GM12878 (cell line): Measurements from ENCODE around the gene GALK1. TPM values are rescaled to one million over a fixed set of nuclear protein-coding genes. Genes with fewer than 3 reads are reported as not detected.

Source experiments
- ATAC-seq: fragments of 200-7000 bp; cut with Tn5 transposase; 3 replicates; pipeline ENCODE4 v1.9.1; 2020; ENCODE audit warnings: mild to moderate bottlenecking, moderate library complexity
- BruUV-seq: library from RNA; stranded (reverse); fragments of 400-500 nt; replicated peaks from 2 replicates; lab custom pipeline; 2021; lab: Mats Ljungman, UMichigan
- CTCF ChIA-PET: fragments of 300-600 bp; sonication (Branson Sonifier 250); formaldehyde crosslinking; extraction: SDS; loops from one replicate; lab custom pipeline; 2021; ENCODE audit warnings: inconsistent platforms; lab: Yijun Ruan, JAX
- POLR2A ChIA-PET: fragments of 350-600 bp; formaldehyde crosslinking; extraction: SDS; loops from one replicate; lab custom pipeline; 2021; ENCODE audit warnings: inconsistent platforms; lab: Charles Lee
- RAD21 ChIA-PET: fragments of 300-600 bp; sonication (Branson Sonifier 250); formaldehyde crosslinking; loops from one replicate; lab custom pipeline; 2023; ENCODE audit warnings: antibody characterized with exemption; ENCODE audit not compliant: unreplicated experiment; lab: Charles Lee
- SMC1A ChIA-PET: fragments of 300-600 bp; sonication (Branson Sonifier 250); formaldehyde crosslinking; loops from one replicate; lab custom pipeline; 2023; ENCODE audit not compliant: unreplicated experiment, uncharacterized antibody; lab: Charles Lee
- DNase-seq: peaks from one replicate; pipeline ENCODE4 v3.0.0-alpha.2; 2011; ENCODE audit warnings: low read depth, low spot score
- FAIRE-seq: peaks from 3 replicates; lab custom pipeline; 2011; peaks lifted over from hg19 to GRCh38; lab: Jason Lieb, UNC
- H2AFZ ChIP-seq: 2 replicates; pipeline ENCODE4 v1.6.0; 2011; ENCODE audit warnings: low read depth, low read length, control low read depth; ENCODE audit not compliant: control insufficient read depth
- H3K27ac ChIP-seq: 2 replicates; pipeline ENCODE4 v1.5.1; 2011; ENCODE audit warnings: control low read depth; ENCODE audit not compliant: control insufficient read depth, insufficient read depth
- H3K27me3 ChIP-seq, 2 experiments: replicated peaks in 1 of 2; 2 replicates each; pipeline versions ENCODE4 v1.6.0 to v1.6.1; 2011; ENCODE audit warnings: low read length in 1 of 2; ENCODE audit not compliant: control insufficient read depth in 2 of 2, insufficient read depth in 2 of 2
- H3K36me3 ChIP-seq, 2 experiments: 2 replicates each; pipeline ENCODE4 v1.5.1; 2011; ENCODE audit warnings: low read length in 1 of 2; ENCODE audit not compliant: control insufficient read depth in 2 of 2, insufficient read depth in 2 of 2
- H3K4me1 ChIP-seq: 2 replicates; pipeline ENCODE4 v1.6.1; 2011; ENCODE audit warnings: mild to moderate bottlenecking, low read length, moderate library complexity, mixed read lengths; ENCODE audit not compliant: control insufficient read depth, insufficient read depth
- H3K4me2 ChIP-seq: 2 replicates; pipeline ENCODE4 v1.6.0; 2011; ENCODE audit warnings: control low read depth; ENCODE audit not compliant: control insufficient read depth, insufficient read depth
- H3K4me3 ChIP-seq: fragments of 200-600 bp; sonication (generic); 2 replicates; pipeline ENCODE4 v1.5.1; 2016
- H3K79me2 ChIP-seq: 2 replicates; pipeline ENCODE4 v1.6.0; 2011; ENCODE audit warnings: low read length; ENCODE audit not compliant: control insufficient read depth, insufficient read depth
- H3K9ac ChIP-seq: 2 replicates; pipeline ENCODE4 v1.8.0; 2011; ENCODE audit warnings: low read length, control low read depth, mixed read lengths; ENCODE audit not compliant: control insufficient read depth, insufficient read depth
- H3K9me3 ChIP-seq: replicated peaks from 3 replicates; pipeline ENCODE4 v1.5.1; 2011; ENCODE audit warnings: mild to moderate bottlenecking, low read length; ENCODE audit not compliant: control insufficient read depth, insufficient read depth
- H4K20me1 ChIP-seq: 2 replicates; pipeline ENCODE4 v1.6.0; 2011; ENCODE audit not compliant: control insufficient read depth, insufficient read depth
- ATF7 ChIP-seq: fragments of 450-650 bp; IDR thresholded peaks from 2 replicates; pipeline ENCODE4 v1.6.1; 2016; ENCODE audit warnings: low read depth, mild to moderate bottlenecking
- CHD1 ChIP-seq: IDR thresholded peaks from 2 replicates; pipeline ENCODE4 v1.6.1; 2012; ENCODE audit warnings: low read depth, low read length, improper control_type of control experiment
- CHD2 ChIP-seq: IDR thresholded peaks from 2 replicates; pipeline ENCODE4 v1.6.1; 2011; ENCODE audit warnings: low read depth, low read length, improper control_type of control experiment, borderline replicate concordance
- DPF2 ChIP-seq: fragments of 450-650 bp; IDR thresholded peaks from 2 replicates; pipeline ENCODE4 v1.6.1; 2017; ENCODE audit warnings: mild to moderate bottlenecking
- EGR1 ChIP-seq, 2 experiments: IDR thresholded peaks; 1 replicate in 1 of 2; 2 replicates in 1 of 2; pipeline ENCODE4 v1.6.1; 2011 to 2012; ENCODE audit warnings: low read depth in 2 of 2, low read length in 2 of 2, borderline replicate concordance in 1 of 2, mild to moderate bottlenecking in 1 of 2, moderate library complexity in 1 of 2
- ESRRA ChIP-seq: IDR thresholded peaks from 2 replicates; pipeline ENCODE4 v1.6.1; 2012; ENCODE audit warnings: mild to moderate bottlenecking, low read length, improper control_type of control experiment
- FOXM1 ChIP-seq: IDR thresholded peaks from 2 replicates; pipeline ENCODE4 v1.6.1; 2012; ENCODE audit warnings: low read depth, mild to moderate bottlenecking, inconsistent platforms, low read length, moderate library complexity
- HDGF ChIP-seq: fragments of 450-650 bp; IDR thresholded peaks from 2 replicates; pipeline ENCODE4 v1.6.1; 2016; ENCODE audit warnings: antibody characterized with exemption
- IKZF2 ChIP-seq, 2 experiments: fragments of 450-650 bp; IDR thresholded peaks; 2 replicates each; pipeline ENCODE4 v1.6.1; 2017; ENCODE audit warnings: mild to moderate bottlenecking in 2 of 2, moderate library complexity in 2 of 2
- MEF2B ChIP-seq: fragments of 450-650 bp; IDR thresholded peaks from 2 replicates; pipeline ENCODE4 v1.6.1; 2018; ENCODE audit warnings: mild to moderate bottlenecking, moderate library complexity; ENCODE audit not compliant: partially characterized antibody, poor library complexity, severe bottlenecking
- RBBP5 ChIP-seq: fragments of 200-600 bp; sonication (generic); conservative IDR thresholded peaks from 2 replicates; pipeline ENCODE4 v1.6.1; 2016
- RCOR1 ChIP-seq: conservative IDR thresholded peaks from 2 replicates; pipeline ENCODE4 v1.6.1; 2012; ENCODE audit warnings: low read depth, low read length, improper control_type of control experiment
- WGBS: methylation state at CpG from one replicate; pipeline ENCODE4 v1.1.6; 2016; ENCODE audit warnings: low lambda C conversion rate; ENCODE audit not compliant: insufficient replicate concordance, insufficient coverage; ENCODE audit errors: missing lambda C conversion rate; 5-methylcytosine and 5-hydroxymethylcytosine counted together
- in situ Hi-C: fragments of 300-500 bp; cut with MboI; formaldehyde crosslinking; loops from 9 replicates; pipeline ENCODE4 v1.14.3; 2018; ENCODE audit warnings: mixed read lengths
- intact Hi-C: fragments of 100-400 bp; cut with micrococcal nuclease; formaldehyde crosslinking; loops from one replicate; pipeline ENCODE4 v1.14.2; 2022; ENCODE audit not compliant: unreplicated experiment
- polyA plus RNA-seq, 11 experiments: library from polyadenylated mRNA; depleted of rRNA in 4 of 11; unstranded in 6 of 11; stranded (reverse) in 5 of 11; fragments of >200 nt; fragmentation: Nextera tagmentation in 4 of 11; fragmentation: Illumina TruSeq in 1 of 11; extraction: Ambion mirVana in 4 of 11; extraction: Trizol in 1 of 11; gene quantifications; 1 replicate in 1 of 11; 2 replicates in 10 of 11; pipeline versions ENCODE4 v1.2.1 to v1.2.3, GENCODE V29; 2011 to 2016; ENCODE audit warnings: inconsistent platforms in 2 of 11, missing spikeins in 2 of 11, low read depth in 1 of 11
- total RNA-seq, 4 experiments: library from RNA; depleted of rRNA in 3 of 4; stranded (reverse); fragments of >200 nt in 3 of 4; fragmentation: Illumina TruSeq in 1 of 4; extraction: Trizol in 1 of 4; gene quantifications; 2 replicates each; pipeline versions ENCODE4 v1.2.1 to v1.2.3, GENCODE V29; 2013 to 2021
- TF ChIP-seq, protein P1 (sequence below): fragments of 150-350 bp; IDR thresholded peaks from 2 replicates; pipeline ENCODE4 v1.6.1; 2014; ENCODE audit warnings: mild to moderate bottlenecking, low read depth, low read length

The GALK1 gene
- total and polyA plus RNA-seq, 10 of the 15 experiments (the other 5 are each of a cell fraction or from before 2014, with no cell fraction given) = 0.21 to 43.8 (median 21.4) TPM

DNA sequence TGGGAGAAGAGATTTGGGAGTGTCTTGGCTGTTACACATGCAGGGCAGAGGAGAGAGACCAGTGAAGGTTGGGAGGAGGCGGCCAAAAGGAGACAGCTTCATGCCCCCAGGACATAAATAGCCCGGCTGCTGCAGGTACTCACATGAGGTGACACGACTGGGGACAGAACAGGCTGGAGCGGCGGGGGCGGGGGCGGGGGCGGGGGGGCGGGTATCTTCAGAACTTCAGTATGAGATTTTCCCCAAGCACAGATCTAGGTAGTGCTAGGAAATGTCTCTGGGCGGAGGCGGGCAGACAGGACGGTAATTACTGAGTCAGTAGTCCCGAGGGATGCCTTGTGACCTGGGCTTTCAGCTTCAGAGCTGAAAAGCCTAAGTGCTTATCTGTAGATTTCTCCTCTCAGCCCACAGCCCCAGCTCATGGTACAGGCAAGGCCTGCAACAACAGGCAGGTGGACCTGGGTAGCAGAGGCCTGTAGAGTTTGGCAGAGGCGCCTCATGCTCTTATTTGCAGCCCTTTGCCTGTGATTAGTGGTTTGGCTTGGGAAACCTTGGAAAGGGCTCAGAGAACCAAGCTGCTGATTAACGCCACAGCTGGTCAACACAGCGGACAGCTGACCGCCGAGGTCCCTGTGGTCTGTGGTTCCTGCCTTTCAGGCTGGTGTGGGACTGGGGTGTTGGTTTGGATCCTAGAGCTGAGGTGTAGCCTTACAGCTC is 44.1 kb upstream of the GALK1 start (continued):
- TF ChIP-seq MEF2B = peak; percentile 91
- TF ChIP-seq DPF2 = 0 out of 2 replicates have a peak, but pooled peaks have one; percentile 25
- TF ChIP-seq IKZF2 (IDR thresholded peaks at IDR 0.05) = peak in 1 of 2 experiments; percentile 31; a peak in 1 of 4 replicates
- no peak for TF ChIP-seq CHD1
- TF ChIP-seq ATF7 = no peak
- no peak for TF ChIP-seq FOXM1
- TF ChIP-seq EGR1 (IDR thresholded peaks at IDR 0.05; ENCODE audit: borderline replicate concordance in 1 of 2, low read depth in 2 of 2, low read length in 2 of 2) = peak in 1 of 2 experiments; percentile 85; a peak in 2 of 3 replicates
- no peak for TF ChIP-seq ESRRA
- no peak for TF ChIP-seq RBBP5
- TF ChIP-seq, protein P1, sequence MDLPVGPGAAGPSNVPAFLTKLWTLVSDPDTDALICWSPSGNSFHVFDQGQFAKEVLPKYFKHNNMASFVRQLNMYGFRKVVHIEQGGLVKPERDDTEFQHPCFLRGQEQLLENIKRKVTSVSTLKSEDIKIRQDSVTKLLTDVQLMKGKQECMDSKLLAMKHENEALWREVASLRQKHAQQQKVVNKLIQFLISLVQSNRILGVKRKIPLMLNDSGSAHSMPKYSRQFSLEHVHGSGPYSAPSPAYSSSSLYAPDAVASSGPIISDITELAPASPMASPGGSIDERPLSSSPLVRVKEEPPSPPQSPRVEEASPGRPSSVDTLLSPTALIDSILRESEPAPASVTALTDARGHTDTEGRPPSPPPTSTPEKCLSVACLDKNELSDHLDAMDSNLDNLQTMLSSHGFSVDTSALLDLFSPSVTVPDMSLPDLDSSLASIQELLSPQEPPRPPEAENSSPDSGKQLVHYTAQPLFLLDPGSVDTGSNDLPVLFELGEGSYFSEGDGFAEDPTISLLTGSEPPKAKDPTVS = no peak
- TF ChIP-seq, all 136 proteins: peak for 12

DNA sequence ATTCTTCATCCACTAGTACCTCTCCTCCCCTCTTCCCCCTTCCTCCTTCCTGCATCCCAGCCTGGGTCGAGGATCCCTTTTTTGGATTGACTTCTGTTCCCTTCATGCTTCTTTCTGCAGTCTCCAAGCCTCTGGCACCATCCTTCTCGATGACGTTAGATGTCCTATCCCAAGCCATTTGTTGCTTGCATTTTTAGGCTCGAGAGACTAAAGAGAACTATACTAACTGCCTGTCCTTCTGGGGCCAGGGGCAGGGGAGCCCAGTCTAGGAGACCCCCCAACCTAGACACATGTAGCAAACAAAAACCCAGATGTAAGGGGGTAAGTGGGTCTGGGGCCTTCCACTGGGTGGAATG is 43.5 kb upstream of the GALK1 start:
- intact Hi-C loops = no loop called here
- H3K4me2 ChIP-seq = no peak overlapping the region

More for the DNA sequence above, 43.5 kb upstream of the GALK1 start:
- H3K36me3 ChIP-seq = peaks cover 11 to 19% of the 10 kb centered on the region in 2 experiments
- ATAC-seq (peak; percentile 20; the same call in 2 of the 3 replicates), DNase-seq (no peak), FAIRE-seq (no peak)
- no peaks in the 10 kb centered on the region; the same call in 1 of the 2 replicates for H3K79me2 ChIP-seq
- no peaks in the 10 kb centered on the region for H4K20me1 ChIP-seq
- ChIA-PET RAD21 (interaction anchor here (0.7 to 3.3 kb wide), 14 partner anchors 13 to 162 kb away, joined by 3 to 24 read pairs (median 4); partner anchors contain the start of genes GALK1, TRIM65, UNC13D and UNK), CTCF (interaction anchor here (0.8 to 3.3 kb wide), 12 partner anchors 13 to 191 kb away, joined by 3 to 16 read pairs (median 6); partner anchors contain the start of genes GALK1, UNK and WBP2), POLR2A (interaction anchor here (0.9 to 4.9 kb wide), 12 partner anchors 9 to 69 kb away, joined by 3 to 33 read pairs (median 8); partner anchors contain the start of genes GALK1 and WBP2), SMC1A (interaction anchor here (0.9 to 2.5 kb wide), 11 partner anchors 17 to 55 kb away, joined by 3 to 15 read pairs (median 4); partner anchors contain the start of gene GALK1)
- H3K4me3 ChIP-seq = no peak overlapping the region
- in situ Hi-C loops = no loop called here
- peaks cover 9% of the 10 kb centered on the region for H3K4me1 ChIP-seq
- H3K27me3 ChIP-seq = no peaks in the 10 kb centered on the region
- no peaks in the 10 kb centered on the region for H3K9me3 ChIP-seq
- TF ChIP-seq CHD2 (0 out of 2 replicates have a peak, but pooled peaks have one; percentile 21), RCOR1 (no peak), HDGF (0 out of 2 replicates have a peak, but pooled peaks have one; percentile 51)
- H3K9ac ChIP-seq = no peak overlapping the region
- BruUV-seq = no TSS peak
- peak overlapping the region; percentile 1; the same call in 1 of the 2 replicates for H3K27ac ChIP-seq
- 27% methylated on average over 4 of the region's 4 CpGs for WGBS
- H2AFZ ChIP-seq = no peak overlapping the region
